Activated CD4-positive, alpha-beta T cell treated with anti-CD3 and anti-CD28 coated beads, Interleukin-2, amount 10 ng/mL, durations not matched to agents 7 days and 5 days (primary cell): ENCODE measurements around the gene TRIM75. TPM values are rescaled to one million over a fixed set of nuclear protein-coding genes. Genes with fewer than 3 reads are reported as not detected.
"Not testable (repeated sequence)": the region's sequence is repeated elsewhere in the genome, so short reads cannot be mapped to it uniquely, and the experiment has no call there.

Experiments
- CTCF ChIA-PET: fragments of 350-600 bp; sonication (Branson Sonifier 250); formaldehyde crosslinking; loops from one replicate; lab custom pipeline; 2021; ENCODE audit warnings: antibody characterized with exemption; lab: Charles Lee
- POLR2A ChIA-PET: fragments of 350-600 bp; sonication (Branson Sonifier 250); formaldehyde crosslinking; loops from one replicate; lab custom pipeline; 2021; ENCODE audit warnings: antibody characterized with exemption; lab: Charles Lee
- DNase-seq: peaks from one replicate; pipeline ENCODE4 v3.0.0-alpha.2; 2020
- H3K27ac Mint-ChIP-seq: one replicate; pipeline ENCODE4 v1.8.0; 2021; ENCODE audit warnings: mild to moderate bottlenecking, moderate library complexity, mixed read lengths
- H3K27me3 Mint-ChIP-seq: one replicate; pipeline ENCODE4 v1.8.0; 2021; ENCODE audit warnings: mixed read lengths
- H3K36me3 Mint-ChIP-seq: one replicate; pipeline ENCODE4 v1.8.0; 2021; ENCODE audit warnings: low read depth, mixed read lengths
- H3K4me1 Mint-ChIP-seq: one replicate; pipeline ENCODE4 v1.8.0; 2021; ENCODE audit warnings: mixed read lengths
- H3K4me3 Mint-ChIP-seq: one replicate; pipeline ENCODE4 v1.8.0; 2021; ENCODE audit warnings: mild to moderate bottlenecking, moderate library complexity, mixed read lengths
- H3K9me3 Mint-ChIP-seq: one replicate; pipeline ENCODE4 v1.8.0; 2021; ENCODE audit warnings: mixed read lengths
- total RNA-seq, 2 experiments: library from RNA; stranded (reverse); gene quantifications; one replicate each; pipeline ENCODE4 v1.2.3, GENCODE V29; 2021

Gene TRIM75
- total RNA-seq: not detected

DNA sequence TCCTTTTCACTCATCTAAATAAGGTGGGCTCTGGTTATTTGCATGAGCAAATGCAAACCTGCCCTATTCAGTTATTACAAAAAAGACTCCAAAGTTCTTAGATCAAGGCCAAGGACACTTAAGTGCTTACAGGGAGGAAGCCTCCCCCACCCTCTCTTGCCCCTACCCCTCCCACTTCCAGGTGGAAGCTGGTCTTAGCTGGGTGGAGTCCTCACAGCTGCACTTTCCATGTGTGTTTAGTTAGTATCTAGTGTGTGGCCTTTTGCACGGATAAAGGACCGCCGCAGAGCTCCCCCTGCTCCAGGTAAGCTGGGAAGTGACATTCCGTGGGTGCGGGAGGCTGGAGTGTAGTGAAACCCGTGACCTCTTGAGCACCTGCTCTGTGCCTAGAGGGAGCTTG is at the start of gene TRIM75:
TSS of gene TRIM75 (plus strand) at position 222 of the 400 bp plus-strand sequence. CDS start 5,282 bp downstream, outside the sequence.
- no peak within 1 kb of the TSS for H3K27ac Mint-ChIP-seq
- ChIA-PET CTCF (no interaction called here), POLR2A (no interaction called here)
- H3K27me3 Mint-ChIP-seq: no peaks in the 10 kb centered on the region
- no peaks in the 10 kb centered on the region for H3K4me1 Mint-ChIP-seq
- DNase-seq: no peak
- no peak within 1 kb of the TSS for H3K4me3 Mint-ChIP-seq
- no peaks in the 10 kb centered on the region for H3K36me3 Mint-ChIP-seq
- H3K9me3 Mint-ChIP-seq: no peaks in the 10 kb centered on the region

DNA sequence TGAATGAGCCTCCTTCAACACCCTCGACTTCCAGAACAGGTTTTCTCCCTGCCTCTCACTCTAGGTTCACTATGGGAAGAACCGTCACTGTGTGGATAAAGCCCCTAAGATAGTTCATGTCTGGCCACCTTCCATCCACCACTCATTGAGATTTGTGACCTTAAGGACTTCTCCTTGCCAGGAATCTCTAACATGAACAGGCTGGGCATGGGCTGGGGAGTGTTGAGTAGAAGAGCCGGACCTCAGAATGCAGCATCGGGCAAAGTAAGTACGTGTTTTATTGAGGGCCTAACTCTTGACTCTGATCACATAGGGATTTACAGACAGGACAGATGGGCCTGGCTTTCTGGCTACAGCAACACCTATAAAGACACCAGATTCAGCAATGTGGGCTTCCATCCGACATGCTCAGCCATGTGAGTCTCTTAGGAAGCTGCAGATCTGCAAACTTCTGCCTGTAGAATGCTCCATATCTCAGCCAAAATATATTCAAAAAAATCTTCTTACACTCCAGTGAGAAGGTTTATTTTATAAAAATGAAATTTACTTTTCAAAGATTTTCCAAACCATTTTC is 48.2 kb upstream of the TRIM75 start:
- no peak overlapping the region for H3K4me3 Mint-ChIP-seq
- POLR2A ChIA-PET: no interaction called here
- no peaks in the 10 kb centered on the region for H3K36me3 Mint-ChIP-seq
- peaks cover 14% of the 10 kb centered on the region for H3K4me1 Mint-ChIP-seq
- DNase-seq: no peak
- no peak overlapping the region for H3K27ac Mint-ChIP-seq
- peaks cover 18% of the 10 kb centered on the region for H3K27me3 Mint-ChIP-seq
- H3K9me3 Mint-ChIP-seq: no peaks in the 10 kb centered on the region
- CTCF ChIA-PET: no interaction called here

DNA sequence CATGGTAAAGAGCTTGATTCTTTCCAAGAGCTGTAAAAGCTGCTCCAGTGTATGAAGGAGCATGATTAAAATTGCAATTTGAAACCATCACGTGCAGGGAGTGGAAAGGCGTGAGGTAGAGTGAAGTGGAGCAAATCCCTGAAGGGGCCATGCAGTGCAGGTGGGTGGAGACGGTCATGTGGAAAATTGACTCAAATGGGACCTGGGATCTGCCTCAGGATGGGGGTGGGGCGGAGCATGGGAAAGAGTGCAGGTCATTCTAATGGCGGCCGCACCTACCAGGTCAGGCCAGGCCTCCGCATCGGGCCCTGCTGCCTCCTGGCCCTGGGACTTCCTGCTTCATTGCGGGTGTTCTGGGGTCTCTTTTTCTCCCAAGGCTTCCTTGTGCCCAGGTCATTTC is 47.2 kb upstream of the TRIM75 start:
- ChIA-PET CTCF (interaction anchor here (0.6 kb wide), 1 partner anchor 244 kb away, joined by 3 read pairs; no protein-coding TSS in a partner anchor), POLR2A (no interaction called here)
- Mint-ChIP-seq H3K4me1 (peaks cover 14% of the 10 kb centered on the region), H3K27ac (no peak overlapping the region), H3K4me3 (no peak overlapping the region), H3K36me3 (no peaks in the 10 kb centered on the region), H3K9me3 (no peaks in the 10 kb centered on the region), H3K27me3 (peaks cover 25% of the 10 kb centered on the region)
- no peak for DNase-seq

DNA sequence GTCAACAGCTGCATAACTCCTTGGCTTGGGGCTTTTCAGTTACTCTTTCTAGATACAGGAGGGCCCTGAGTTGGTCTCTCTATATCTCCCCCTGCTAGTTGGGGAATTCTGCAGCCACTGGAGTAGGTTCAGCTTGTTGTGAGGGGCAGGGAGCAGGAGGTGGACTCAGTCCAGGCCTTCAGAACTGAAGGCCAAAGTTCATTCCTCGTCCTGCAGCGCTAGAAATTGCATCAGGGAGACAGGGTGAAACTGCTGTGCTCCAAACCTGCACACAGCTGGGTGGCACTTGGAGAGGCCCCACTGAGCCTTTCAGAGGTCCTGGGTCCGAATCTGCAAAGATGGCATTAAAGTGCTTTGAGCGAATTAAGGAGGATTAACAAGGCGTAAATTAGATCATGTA is 46.8 kb upstream of the TRIM75 start:
- no peak for DNase-seq

DNA sequence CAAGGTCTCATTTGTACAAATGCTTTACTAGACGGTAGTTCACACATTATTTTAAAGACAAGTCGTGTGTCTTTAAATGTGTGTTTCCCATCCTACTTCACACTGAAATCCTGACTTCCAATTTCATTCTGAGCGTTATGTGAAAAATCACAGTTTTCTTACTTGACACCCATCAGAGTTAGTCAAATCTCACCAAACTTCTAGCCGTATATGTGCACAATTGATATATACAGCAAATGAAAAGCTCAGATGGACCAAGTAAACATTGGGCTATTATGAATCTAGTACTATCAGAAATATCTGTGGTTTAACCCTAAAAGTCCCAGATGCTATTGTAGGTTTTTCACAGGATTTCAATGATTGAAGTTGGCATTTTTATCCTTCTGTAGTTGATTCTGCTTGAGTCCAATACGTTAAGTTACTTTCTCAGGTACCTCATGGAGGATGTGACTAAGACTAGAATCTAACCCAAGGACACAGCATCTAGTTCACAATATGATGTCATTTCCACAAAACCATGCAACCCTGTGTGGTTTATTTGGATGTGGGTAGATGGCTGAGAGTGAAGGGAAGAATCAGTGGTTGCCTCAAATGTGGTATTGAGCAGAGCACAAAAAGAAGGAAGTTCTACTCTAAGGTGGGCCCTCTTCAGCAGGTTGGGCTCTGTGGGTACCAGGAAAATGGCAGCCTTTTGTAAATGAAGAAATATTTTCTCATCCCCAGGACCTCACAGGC is 44.0 kb upstream of the TRIM75 start:
- no peak overlapping the region for H3K4me3 Mint-ChIP-seq
- peaks cover 14% of the 10 kb centered on the region for H3K4me1 Mint-ChIP-seq
- no peaks in the 10 kb centered on the region for H3K36me3 Mint-ChIP-seq
- no peaks in the 10 kb centered on the region for H3K9me3 Mint-ChIP-seq
- no peak overlapping the region for H3K27ac Mint-ChIP-seq
- ChIA-PET POLR2A (no interaction called here), CTCF (interaction anchor here (1.2 kb wide), 1 partner anchor 95 kb away, joined by 3 read pairs; no protein-coding TSS in a partner anchor)
- peak; percentile 62 for DNase-seq
- peaks cover 44% of the 10 kb centered on the region for H3K27me3 Mint-ChIP-seq

More for the DNA sequence above, 46.8 kb upstream of the TRIM75 start:
- H3K4me3 Mint-ChIP-seq: no peak overlapping the region
- no peak overlapping the region for H3K27ac Mint-ChIP-seq
- no peaks in the 10 kb centered on the region for H3K9me3 Mint-ChIP-seq
- peaks cover 27% of the 10 kb centered on the region for H3K27me3 Mint-ChIP-seq
- peaks cover 14% of the 10 kb centered on the region for H3K4me1 Mint-ChIP-seq
- H3K36me3 Mint-ChIP-seq: no peaks in the 10 kb centered on the region
- CTCF ChIA-PET: interaction anchor here (0.6 kb wide), 1 partner anchor 243 kb away, joined by 3 read pairs; no protein-coding TSS in a partner anchor
- POLR2A ChIA-PET: no interaction called here

DNA sequence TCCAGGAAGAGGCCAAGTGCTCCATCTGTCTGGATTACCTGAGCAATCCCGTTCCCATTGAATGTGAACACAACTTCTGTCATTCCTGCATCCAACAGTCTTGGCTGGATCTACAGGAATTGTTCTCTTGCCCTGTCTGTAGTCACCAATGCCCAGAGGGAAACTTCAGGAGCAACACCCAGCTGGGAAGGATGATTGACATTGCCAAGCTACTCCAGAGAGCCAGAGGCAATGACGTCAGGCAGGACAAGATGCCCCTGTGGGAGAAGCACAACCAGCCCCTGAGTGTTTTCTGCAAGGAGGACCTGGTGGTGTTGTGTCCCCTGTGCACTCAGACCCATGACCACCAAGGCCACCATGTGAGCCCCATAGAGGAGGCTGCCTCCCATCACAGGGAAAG is 43.2 kb upstream of the TRIM75 start:
- Mint-ChIP-seq H3K27me3 (peaks cover 45% of the 10 kb centered on the region), H3K4me3 (no peak overlapping the region), H3K9me3 (no peaks in the 10 kb centered on the region), H3K36me3 (no peaks in the 10 kb centered on the region), H3K4me1 (peaks cover 14% of the 10 kb centered on the region), H3K27ac (no peak overlapping the region)
- CTCF ChIA-PET: no interaction called here
- no peak for DNase-seq
- POLR2A ChIA-PET: no interaction called here

DNA sequence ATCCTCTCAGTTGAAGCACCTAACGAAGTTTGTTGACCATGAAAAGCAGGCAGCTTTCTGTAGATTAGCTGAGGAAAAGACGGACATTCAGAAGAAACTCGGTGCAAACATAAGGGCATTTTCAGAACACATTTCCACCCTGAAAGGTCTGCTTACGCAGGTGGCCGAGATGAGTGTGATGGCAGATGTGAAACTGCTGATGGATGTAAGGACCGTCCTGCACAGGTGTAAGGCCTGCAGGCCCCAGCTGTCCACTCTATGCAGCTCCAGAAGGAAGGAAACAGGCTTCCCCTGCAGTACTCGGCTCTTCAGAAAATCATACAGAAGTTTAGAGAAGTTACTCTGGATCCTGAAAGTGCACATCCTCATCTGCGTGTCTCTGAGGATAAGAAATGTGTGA is 42.7 kb upstream of the TRIM75 start:
- Mint-ChIP-seq H3K4me1 (peaks cover 14% of the 10 kb centered on the region), H3K27ac (no peak overlapping the region), H3K36me3 (no peaks in the 10 kb centered on the region), H3K9me3 (no peaks in the 10 kb centered on the region), H3K27me3 (peaks cover 43% of the 10 kb centered on the region), H3K4me3 (no peak overlapping the region)
- CTCF ChIA-PET: no interaction called here
- POLR2A ChIA-PET: no interaction called here
- DNase-seq: no peak

DNA sequence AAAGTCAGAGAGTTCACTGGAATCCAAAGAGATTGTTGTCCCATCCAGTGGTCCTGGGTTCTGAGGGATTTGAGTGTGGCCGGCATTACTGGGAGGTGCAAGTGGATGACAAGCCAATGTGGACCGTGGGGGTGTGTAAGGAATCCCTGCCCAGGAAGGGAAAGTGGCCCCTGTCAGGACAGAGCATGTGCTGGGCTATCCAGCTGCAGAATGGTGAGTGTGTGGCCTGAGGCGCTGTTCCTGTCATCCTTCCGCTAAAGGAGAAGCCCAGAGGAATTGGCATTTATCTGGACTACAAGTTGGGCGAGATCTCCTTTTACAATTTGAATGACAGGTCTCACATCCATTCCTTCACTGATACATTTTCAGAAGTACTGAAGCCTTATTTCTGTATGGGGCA is 42.3 kb upstream of the TRIM75 start:
- no peak overlapping the region for H3K27ac Mint-ChIP-seq
- peaks cover 14% of the 10 kb centered on the region for H3K4me1 Mint-ChIP-seq
- no peak for DNase-seq
- no peaks in the 10 kb centered on the region for H3K9me3 Mint-ChIP-seq
- H3K36me3 Mint-ChIP-seq: no peaks in the 10 kb centered on the region
- CTCF ChIA-PET: no interaction called here
- POLR2A ChIA-PET: no interaction called here
- H3K27me3 Mint-ChIP-seq: peaks cover 39% of the 10 kb centered on the region
- no peak overlapping the region for H3K4me3 Mint-ChIP-seq

DNA sequence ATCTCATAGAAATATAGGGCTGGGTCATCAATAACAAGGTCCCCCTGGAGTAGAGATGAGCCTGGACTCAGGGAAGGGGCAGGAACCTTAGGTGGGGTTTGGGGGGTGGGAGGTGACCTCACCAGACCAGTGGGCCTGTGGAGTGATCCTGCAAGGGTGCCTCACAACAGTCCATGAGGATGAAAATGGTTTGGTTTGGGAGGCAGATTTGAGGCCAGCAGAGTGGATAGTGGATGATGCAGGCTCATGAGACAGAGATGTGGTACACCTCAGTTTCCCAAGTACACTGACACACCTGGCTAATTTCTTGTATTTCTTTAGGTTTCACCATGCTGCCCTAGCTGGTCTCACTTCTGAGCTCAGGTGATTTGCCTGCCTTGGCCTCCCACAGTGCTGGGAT is 40.0 kb upstream of the TRIM75 start:
- Mint-ChIP-seq H3K27ac (no peak overlapping the region), H3K36me3 (no peaks in the 10 kb centered on the region), H3K9me3 (no peaks in the 10 kb centered on the region), H3K27me3 (peaks cover 33% of the 10 kb centered on the region), H3K4me1 (peaks cover 14% of the 10 kb centered on the region), H3K4me3 (no peak overlapping the region)
- POLR2A ChIA-PET: no interaction called here
- DNase-seq: no peak
- CTCF ChIA-PET: no interaction called here

DNA sequence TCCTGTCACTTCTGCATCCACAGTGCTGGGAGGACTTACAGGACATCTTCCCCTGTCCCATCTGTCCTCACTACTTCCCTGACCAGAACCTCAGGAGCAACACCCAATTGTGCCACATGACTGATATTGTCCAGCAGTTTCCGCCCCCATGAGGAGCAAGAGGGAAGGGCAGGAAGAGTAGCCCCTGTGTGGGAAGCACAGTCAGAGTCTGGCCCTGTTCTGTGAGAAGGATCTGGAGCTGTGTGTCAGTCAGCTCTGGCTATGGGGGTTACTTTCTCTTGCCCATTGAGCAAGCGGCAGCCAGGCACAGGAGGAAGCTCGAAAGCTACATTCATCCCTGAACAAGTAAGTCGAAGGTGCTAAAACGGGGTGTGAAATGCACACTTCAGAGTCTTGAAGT is 36.7 kb upstream of the TRIM75 start:
- Mint-ChIP-seq H3K4me3 (no peak overlapping the region), H3K27ac (peak overlapping the region; percentile 14), H3K9me3 (no peaks in the 10 kb centered on the region), H3K27me3 (peaks cover 23% of the 10 kb centered on the region), H3K36me3 (no peaks in the 10 kb centered on the region), H3K4me1 (no peaks in the 10 kb centered on the region)
- ChIA-PET POLR2A (no interaction called here), CTCF (interaction anchor here (0.6 kb wide), 1 partner anchor 39 kb away, joined by 3 read pairs; no protein-coding TSS in a partner anchor)
- DNase-seq: no peak

DNA sequence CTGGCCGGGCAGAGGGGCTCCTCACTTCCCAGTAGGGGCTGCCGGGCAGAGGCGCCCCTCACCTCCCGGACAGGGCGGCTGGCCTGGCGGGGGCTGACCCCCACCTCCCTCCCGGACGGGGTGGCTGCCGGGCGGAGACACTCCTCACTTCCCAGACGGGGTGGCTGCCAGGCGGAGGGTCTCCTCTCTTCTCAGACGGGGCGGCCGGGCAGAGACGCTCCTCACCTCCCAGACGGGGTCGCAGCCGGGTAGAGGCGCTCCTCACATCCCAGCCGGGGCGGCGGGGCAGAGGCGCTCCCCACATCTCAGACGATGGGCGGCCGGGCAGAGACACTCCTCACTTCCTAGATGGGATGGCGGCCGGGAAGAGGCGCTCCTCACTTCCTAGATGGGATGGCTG is 33.7 kb upstream of the TRIM75 start:
- H3K4me1 Mint-ChIP-seq, H3K27me3 Mint-ChIP-seq, H3K36me3 Mint-ChIP-seq, POLR2A ChIA-PET, H3K4me3 Mint-ChIP-seq, H3K9me3 Mint-ChIP-seq, CTCF ChIA-PET, DNase-seq, H3K27ac Mint-ChIP-seq: not testable (repeated sequence)

DNA sequence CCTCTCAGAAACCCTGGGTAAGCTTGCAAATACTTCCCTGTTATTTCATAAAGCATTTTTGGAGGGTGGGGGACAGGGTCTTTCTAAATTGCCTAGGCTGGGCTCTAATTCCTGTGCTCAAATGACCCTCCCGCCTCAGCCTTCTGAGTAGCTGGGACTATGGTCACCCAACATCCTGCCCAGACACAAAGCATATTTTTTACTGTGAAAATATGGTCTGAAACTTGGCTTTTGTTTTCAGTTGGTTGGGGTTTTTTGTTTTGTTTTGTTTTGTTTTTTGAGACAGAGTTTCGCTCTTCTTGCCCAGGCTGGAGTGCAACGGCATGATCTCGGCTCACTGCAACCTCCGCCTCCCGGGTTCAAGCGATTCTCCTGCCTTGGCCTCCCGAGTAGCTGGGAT is 27.9 kb upstream of the TRIM75 start:
- H3K36me3 Mint-ChIP-seq, H3K27ac Mint-ChIP-seq, POLR2A ChIA-PET, H3K9me3 Mint-ChIP-seq, H3K4me3 Mint-ChIP-seq, DNase-seq, H3K27me3 Mint-ChIP-seq, H3K4me1 Mint-ChIP-seq: not testable (repeated sequence)
- CTCF ChIA-PET: interaction anchor here (1.4 kb wide), 1 partner anchor 12 kb away, joined by 3 read pairs; no protein-coding TSS in a partner anchor

DNA sequence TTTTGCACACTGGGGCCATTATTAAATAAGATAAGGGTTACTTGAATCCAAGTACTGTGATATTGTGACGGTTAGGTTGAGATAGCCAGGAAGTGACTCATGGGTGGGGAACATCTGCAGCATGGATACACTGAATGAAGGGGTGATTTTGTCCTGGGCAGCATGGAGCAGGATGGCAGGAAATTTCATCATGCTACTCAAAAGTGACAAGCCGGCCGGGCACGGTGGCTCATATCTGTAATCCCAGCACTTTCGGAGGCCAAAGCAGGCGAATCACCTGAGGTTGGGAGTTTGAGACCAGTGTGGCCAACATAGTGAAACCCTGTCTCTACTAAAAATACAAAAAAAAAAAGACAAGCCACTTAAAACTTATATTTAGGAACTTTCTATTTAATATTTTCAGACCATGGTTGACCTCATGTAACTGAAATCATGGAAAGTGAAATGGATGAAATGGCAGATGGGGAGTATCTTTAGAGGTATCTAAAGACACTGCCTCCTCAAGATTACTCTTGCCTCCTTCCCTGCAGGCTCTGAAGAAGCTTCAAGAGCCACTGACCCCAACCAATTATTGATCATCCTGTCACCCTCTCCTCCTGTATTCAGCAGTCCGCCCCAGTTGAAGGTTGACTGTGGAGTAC is 25.8 kb upstream of the TRIM75 start:
- ChIA-PET POLR2A (no interaction called here), CTCF (interaction anchor here (0.7 to 0.9 kb wide), 2 partner anchors 35 to 48 kb away, joined by 3 read pairs; no protein-coding TSS in a partner anchor)
- DNase-seq: no peak
- H3K27me3 Mint-ChIP-seq: peaks cover 3% of the 10 kb centered on the region
- no peak overlapping the region for H3K4me3 Mint-ChIP-seq
- H3K9me3 Mint-ChIP-seq: no peaks in the 10 kb centered on the region
- no peaks in the 10 kb centered on the region for H3K4me1 Mint-ChIP-seq
- no peaks in the 10 kb centered on the region for H3K36me3 Mint-ChIP-seq
- no peak overlapping the region for H3K27ac Mint-ChIP-seq
